Hepatocyte (in vitro differentiated cells): ENCODE measurements around the gene C14orf119. TPM values are rescaled to one million over a fixed set of nuclear protein-coding genes. Genes with fewer than 3 reads are reported as not detected.

ENCODE experiments used
- DNase-seq: peaks from one replicate; pipeline ENCODE4 v3.0.0-alpha.2; 2016; ENCODE audit warnings: low spot score
- H2AFZ ChIP-seq: fragments of 200-600 bp; sonication (generic); 2 replicates; pipeline ENCODE4 v1.6.0; 2016; ENCODE audit warnings: antibody characterized with exemption, mild to moderate bottlenecking
- H3K27ac ChIP-seq: fragments of 200-600 bp; sonication (generic); 2 replicates; pipeline ENCODE4 v1.5.1; 2016; ENCODE audit warnings: mild to moderate bottlenecking
- H3K27me3 ChIP-seq: fragments of 200-600 bp; sonication (generic); 2 replicates; pipeline ENCODE4 v1.6.1; 2016
- H3K36me3 ChIP-seq: fragments of 200-600 bp; sonication (generic); replicated peaks from 2 replicates; pipeline ENCODE4 v1.5.1; 2016; ENCODE audit warnings: low read depth; ENCODE audit not compliant: insufficient read depth
- H3K4me1 ChIP-seq: fragments of 200-600 bp; sonication (generic); 2 replicates; pipeline ENCODE4 v1.5.1; 2016; ENCODE audit warnings: mild to moderate bottlenecking, moderate library complexity; ENCODE audit not compliant: insufficient read depth
- H3K4me2 ChIP-seq: fragments of 200-600 bp; sonication (generic); 2 replicates; pipeline ENCODE4 v1.6.0; 2016
- H3K4me3 ChIP-seq: fragments of 200-600 bp; sonication (generic); 2 replicates; pipeline ENCODE4 v1.5.1; 2016; ENCODE audit warnings: mild to moderate bottlenecking
- H3K79me2 ChIP-seq: fragments of 200-600 bp; sonication (generic); 2 replicates; pipeline ENCODE4 v1.6.0; 2017; ENCODE audit warnings: mild to moderate bottlenecking
- H3K9me2 ChIP-seq: fragments of 200-600 bp; sonication (generic); replicated peaks from 2 replicates; pipeline ENCODE4 v1.6.0; 2017; ENCODE audit warnings: mild to moderate bottlenecking; ENCODE audit not compliant: insufficient read depth
- H3K9me3 ChIP-seq: fragments of 200-600 bp; sonication (generic); 2 replicates; pipeline ENCODE4 v1.5.1; 2016; ENCODE audit warnings: low read depth, mild to moderate bottlenecking
- H4K20me1 ChIP-seq: fragments of 200-600 bp; sonication (generic); 2 replicates; pipeline ENCODE4 v1.6.0; 2016; ENCODE audit warnings: mild to moderate bottlenecking; ENCODE audit not compliant: insufficient read depth, poor library complexity, severe bottlenecking
- EZH2 ChIP-seq: fragments of 200-600 bp; sonication (generic); IDR thresholded peaks from 2 replicates; pipeline ENCODE4 v1.6.1; 2016; ENCODE audit warnings: antibody characterized with exemption, mild to moderate bottlenecking, borderline replicate concordance
- EZH2phosphoT487 ChIP-seq: fragments of 200-600 bp; sonication (generic); IDR thresholded peaks from one replicate; pipeline ENCODE4 v1.6.1; 2018; ENCODE audit warnings: antibody characterized with exemption, mild to moderate bottlenecking, low read depth, moderate library complexity; ENCODE audit not compliant: unreplicated experiment, severe bottlenecking
- WGBS: methylation state at CpG from one replicate; pipeline ENCODE4 v1.1.6; 2016; ENCODE audit warnings: low lambda C conversion rate; ENCODE audit errors: missing lambda C conversion rate; 5-methylcytosine and 5-hydroxymethylcytosine counted together
- polyA plus RNA-seq: library from polyadenylated mRNA; unstranded; fragments of >200 nt; fragmentation: Nextera tagmentation; extraction: Ambion mirVana; gene quantifications from 2 replicates; pipeline ENCODE4 v1.2.1, GENCODE V29; 2016
- total RNA-seq: library from RNA; depleted of rRNA; stranded (reverse); fragments of >200 nt; gene quantifications from 2 replicates; pipeline ENCODE4 v1.2.3, GENCODE V29; 2014
- TF ChIP-seq, protein P1 (sequence below): fragments of 200-600 bp; sonication (generic); IDR thresholded peaks from 2 replicates; pipeline ENCODE4 v1.5.1; 2016; ENCODE audit warnings: antibody characterized with exemption, mild to moderate bottlenecking; ENCODE audit not compliant: poor library complexity

Gene C14orf119
- total and polyA plus RNA-seq, 2 experiments from 2014 or later: 47.7 to 146 TPM

DNA sequence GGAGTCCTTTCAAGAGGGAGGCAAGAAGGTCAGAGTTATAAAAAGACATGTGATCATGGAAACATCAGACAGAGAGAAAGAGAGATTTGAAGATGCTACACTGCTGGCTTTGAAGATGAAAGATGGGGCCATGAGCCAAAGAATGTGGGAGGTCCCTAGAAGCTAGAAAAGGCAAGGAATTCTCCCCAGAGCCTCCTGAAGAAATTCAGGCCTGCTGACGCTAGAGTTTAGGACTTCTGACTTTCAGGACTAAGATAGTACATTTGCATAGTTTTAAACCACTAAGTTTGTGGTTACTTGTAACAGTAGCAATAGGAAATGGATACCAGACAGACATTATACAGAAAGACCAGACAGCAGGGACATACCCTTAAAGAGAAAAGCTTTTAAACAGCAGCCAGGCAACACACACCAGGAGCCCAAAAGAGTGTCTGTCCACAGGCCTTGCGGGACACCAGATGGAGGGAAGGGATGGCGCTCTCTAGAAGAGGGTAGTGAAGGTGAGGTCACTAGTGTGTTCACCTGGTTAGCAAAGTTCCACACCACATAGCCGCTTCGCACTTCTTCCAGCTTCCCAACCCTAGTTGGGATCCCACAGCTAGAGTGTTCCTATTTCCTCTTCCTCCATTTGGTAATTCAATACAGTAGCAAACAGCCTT lies 53.4 kb downstream of the C14orf119 start:
- Histone ChIP-seq H2AFZ (no peak overlapping the region), H3K4me1 (peaks cover 15% of the 10 kb centered on the region), H3K36me3 (no peaks in the 10 kb centered on the region), H3K79me2 (no peaks in the 10 kb centered on the region), H3K4me2 (no peak overlapping the region), H3K9me3 (no peaks in the 10 kb centered on the region), H4K20me1 (no peaks in the 10 kb centered on the region), H3K4me3 (no peak overlapping the region), H3K27me3 (no peaks in the 10 kb centered on the region), H3K27ac (peak overlapping the region; percentile 52), H3K9me2 (no peaks in the 10 kb centered on the region)
- WGBS: 92% methylated on average over 5 of the region's 5 CpGs
- no peak for DNase-seq
- TF ChIP-seq EZH2phosphoT487 (no peak), EZH2 (no peak)
- TF ChIP-seq, protein P1, sequence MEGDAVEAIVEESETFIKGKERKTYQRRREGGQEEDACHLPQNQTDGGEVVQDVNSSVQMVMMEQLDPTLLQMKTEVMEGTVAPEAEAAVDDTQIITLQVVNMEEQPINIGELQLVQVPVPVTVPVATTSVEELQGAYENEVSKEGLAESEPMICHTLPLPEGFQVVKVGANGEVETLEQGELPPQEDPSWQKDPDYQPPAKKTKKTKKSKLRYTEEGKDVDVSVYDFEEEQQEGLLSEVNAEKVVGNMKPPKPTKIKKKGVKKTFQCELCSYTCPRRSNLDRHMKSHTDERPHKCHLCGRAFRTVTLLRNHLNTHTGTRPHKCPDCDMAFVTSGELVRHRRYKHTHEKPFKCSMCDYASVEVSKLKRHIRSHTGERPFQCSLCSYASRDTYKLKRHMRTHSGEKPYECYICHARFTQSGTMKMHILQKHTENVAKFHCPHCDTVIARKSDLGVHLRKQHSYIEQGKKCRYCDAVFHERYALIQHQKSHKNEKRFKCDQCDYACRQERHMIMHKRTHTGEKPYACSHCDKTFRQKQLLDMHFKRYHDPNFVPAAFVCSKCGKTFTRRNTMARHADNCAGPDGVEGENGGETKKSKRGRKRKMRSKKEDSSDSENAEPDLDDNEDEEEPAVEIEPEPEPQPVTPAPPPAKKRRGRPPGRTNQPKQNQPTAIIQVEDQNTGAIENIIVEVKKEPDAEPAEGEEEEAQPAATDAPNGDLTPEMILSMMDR: no peak

DNA sequence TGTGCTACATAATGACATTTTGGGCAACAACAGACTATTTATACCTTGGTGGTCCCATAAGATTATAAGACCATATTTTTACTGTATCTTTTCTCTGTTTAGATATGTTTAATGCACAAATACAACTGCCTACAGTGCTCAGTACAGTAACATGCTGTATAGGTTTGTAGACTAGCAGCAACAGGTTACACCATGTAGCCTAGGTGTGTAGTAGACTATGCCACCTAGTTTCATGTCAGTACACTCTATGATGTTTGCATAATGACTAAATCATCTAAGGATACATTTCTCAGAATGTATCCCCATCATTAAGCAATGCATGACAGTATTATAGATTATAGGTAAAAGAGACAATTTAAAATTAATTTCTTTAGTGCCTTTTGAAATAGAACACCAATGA lies 54.4 kb downstream of the C14orf119 start:
- Histone ChIP-seq H3K9me2 (no peaks in the 10 kb centered on the region), H3K36me3 (no peaks in the 10 kb centered on the region), H3K4me3 (no peak overlapping the region), H2AFZ (no peak overlapping the region), H3K27ac (peak overlapping the region; percentile 52), H3K79me2 (no peaks in the 10 kb centered on the region), H4K20me1 (no peaks in the 10 kb centered on the region), H3K27me3 (no peaks in the 10 kb centered on the region), H3K9me3 (no peaks in the 10 kb centered on the region), H3K4me2 (no peak overlapping the region), H3K4me1 (peaks cover 25% of the 10 kb centered on the region)
- TF ChIP-seq EZH2 (no peak), EZH2phosphoT487 (no peak)
- TF ChIP-seq, protein P1: no peak
- no peak for DNase-seq

Other genes with a start within 250 kb of the C14orf119 start
- gene LRP10, start 223.8 kb upstream of the C14orf119 start, total RNA-seq: 34.4 and 56.2 TPM in 2 replicates
- gene LRP10, start 223.8 kb upstream of the C14orf119 start, polyA plus RNA-seq: 92.7 and 117 TPM in 2 replicates
- gene REM2, start 212.3 kb upstream of the C14orf119 start, total RNA-seq: 1.5 and 1.9 TPM in 2 replicates
- 5.5 and 6.3 TPM in 2 replicates for gene REM2, start 212.3 kb upstream of the C14orf119 start, polyA plus RNA-seq
- gene RBM23, start 176.4 kb upstream of the C14orf119 start, total RNA-seq: 236 and 749 TPM in 2 replicates
- gene RBM23, start 176.4 kb upstream of the C14orf119 start, polyA plus RNA-seq: 72.9 and 74.1 TPM in 2 replicates
- 38.9 and 52.2 TPM in 2 replicates for gene PRMT5, start 166.1 kb upstream of the C14orf119 start, total RNA-seq
- 54.1 and 72.3 TPM in 2 replicates for gene PRMT5, start 166.1 kb upstream of the C14orf119 start, polyA plus RNA-seq
- 34.8 and 46.4 TPM in 2 replicates for gene HAUS4, start 138.4 kb upstream of the C14orf119 start, total RNA-seq
- gene HAUS4, start 138.4 kb upstream of the C14orf119 start, polyA plus RNA-seq: 16.2 and 21.8 TPM in 2 replicates
- 75.1 and 80.8 TPM in 2 replicates for gene AJUBA, start 113.0 kb upstream of the C14orf119 start, total RNA-seq
- gene AJUBA, start 113.0 kb upstream of the C14orf119 start, polyA plus RNA-seq: 36.2 and 43.2 TPM in 2 replicates
- 7.8 and 8.8 TPM in 2 replicates for gene C14orf93, start 85.4 kb upstream of the C14orf119 start, total RNA-seq
- 5.7 and 6.5 TPM in 2 replicates for gene C14orf93, start 85.4 kb upstream of the C14orf119 start, polyA plus RNA-seq
- gene PSMB5, start 60.6 kb upstream of the C14orf119 start, total RNA-seq: 171 and 190 TPM in 2 replicates
- gene PSMB5, start 60.6 kb upstream of the C14orf119 start, polyA plus RNA-seq: 299 and 319 TPM in 2 replicates
- gene PSMB11, start 53.3 kb upstream of the C14orf119 start, total RNA-seq: not detected in 2 replicates
- gene PSMB11, start 53.3 kb upstream of the C14orf119 start, polyA plus RNA-seq: not detected in 2 replicates
- 6.7 and 6.9 TPM in 2 replicates for gene CDH24, start 38.0 kb upstream of the C14orf119 start, total RNA-seq
- gene CDH24, start 38.0 kb upstream of the C14orf119 start, polyA plus RNA-seq: 18.0 and 19.8 TPM in 2 replicates
- gene ACIN1, start 369 bp upstream of the C14orf119 start, total RNA-seq: 97.5 and 108 TPM in 2 replicates
- gene ACIN1, start 369 bp upstream of the C14orf119 start, polyA plus RNA-seq: 44.3 and 49.2 TPM in 2 replicates
- not detected in 2 replicates for gene CIROP, start 9.5 kb downstream of the C14orf119 start, total RNA-seq
- not detected in 2 replicates for gene CIROP, start 9.5 kb downstream of the C14orf119 start, polyA plus RNA-seq
- gene CEBPE, start 23.8 kb downstream of the C14orf119 start, total RNA-seq: not detected in 2 replicates
- gene CEBPE, start 23.8 kb downstream of the C14orf119 start, polyA plus RNA-seq: not detected in 2 replicates
- 39.5 and 54.6 TPM in 2 replicates for gene SLC7A8, start 88.2 kb downstream of the C14orf119 start, total RNA-seq
- 85.0 and 123 TPM in 2 replicates for gene SLC7A8, start 88.2 kb downstream of the C14orf119 start, polyA plus RNA-seq
- gene RNF212B, start 142.4 kb downstream of the C14orf119 start, total RNA-seq: 0.17 and 1.2 TPM in 2 replicates
- gene RNF212B, start 142.4 kb downstream of the C14orf119 start, polyA plus RNA-seq: 1.2 TPM in 1 of 2 replicates, not detected in the other
- 8.2 and 9.4 TPM in 2 replicates for gene HOMEZ, start 190.6 kb downstream of the C14orf119 start, total RNA-seq
- gene HOMEZ, start 190.6 kb downstream of the C14orf119 start, polyA plus RNA-seq: 6.3 and 11.2 TPM in 2 replicates
- 3.9 and 6.1 TPM in 2 replicates for gene PPP1R3E, start 207.4 kb downstream of the C14orf119 start, total RNA-seq
- 4.6 and 4.8 TPM in 2 replicates for gene PPP1R3E, start 207.4 kb downstream of the C14orf119 start, polyA plus RNA-seq
- 20.8 and 26.4 TPM in 2 replicates for gene BCL2L2, start 211.3 kb downstream of the C14orf119 start, total RNA-seq
- 4.3 and 6.5 TPM in 2 replicates for gene BCL2L2, start 211.3 kb downstream of the C14orf119 start, polyA plus RNA-seq
- gene PABPN1, start 226.0 kb downstream of the C14orf119 start, total RNA-seq: 94.1 and 116 TPM in 2 replicates
- gene PABPN1, start 226.0 kb downstream of the C14orf119 start, polyA plus RNA-seq: 213 and 245 TPM in 2 replicates